ENCODE data around the gene CDC123. TPM values are rescaled to one million over a fixed set of nuclear protein-coding genes. Genes with fewer than 3 reads are reported as not detected.

Gene CDC123
- total RNA-seq, 1 experiment from 2014 or later = 132 TPM

DNA sequence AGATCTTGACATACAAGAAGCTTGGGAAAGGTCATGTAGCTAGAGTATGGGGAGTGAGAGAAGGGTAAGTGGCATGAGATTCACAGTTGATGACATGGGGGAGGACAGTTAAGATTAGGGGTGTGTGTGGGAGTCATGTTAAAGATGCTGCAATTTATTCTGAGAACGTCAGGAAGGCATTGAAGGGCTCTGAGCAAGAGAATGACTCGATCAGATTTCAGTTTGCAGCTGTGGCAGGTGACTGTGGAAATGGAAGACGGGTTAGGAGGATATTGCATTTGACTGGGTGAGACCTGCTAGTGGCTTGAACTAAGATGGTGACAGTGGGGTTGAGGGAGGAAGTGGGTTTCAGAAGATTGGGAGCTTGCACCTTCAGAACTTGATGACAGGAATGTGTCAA, 5.6 kb downstream of the CDC123 start:
- Histone ChIP-seq H2AFZ (ENCODE audit: low read depth, low read length, poor library complexity, severe bottlenecking) (no peak overlapping the region), H3K27me3 (ENCODE audit: insufficient read depth, low read length) (no peaks in the 10 kb centered on the region), H3K79me2 (ENCODE audit: insufficient read depth, low read length) (peaks cover 100% of the 10 kb centered on the region), H3K9ac (ENCODE audit: low read length) (no peak overlapping the region), H3K4me2 (ENCODE audit: low read length) (no peak overlapping the region), H3K36me3 (ENCODE audit: control insufficient read depth in 1 of 2, insufficient read depth in 2 of 2, low read length in 2 of 2) (peaks cover 18 to 50% of the 10 kb centered on the region in 2 experiments), H4K20me1 (ENCODE audit: insufficient read depth) (peaks cover 15% of the 10 kb centered on the region; the same call in 1 of the 2 replicates), H3K4me1 (ENCODE audit: control insufficient read depth in 1 of 2, insufficient read depth in 2 of 2, low read length in 2 of 2) (peaks cover 0 to 14% of the 10 kb centered on the region in 2 experiments; a peak in 3 of 4 replicates), H3K9me2 (ENCODE audit: insufficient read depth) (no peaks in the 10 kb centered on the region), H3K4me3 (replicated peaks in 1 of 2; ENCODE audit: low read depth in 1 of 2, low read length in 2 of 2) (no peak overlapping the region), H3K9me3 (ENCODE audit: control insufficient read depth in 1 of 2, insufficient read depth in 1 of 2, low read depth in 1 of 2, low read length in 2 of 2) (no peaks in the 10 kb centered on the region), H3K27ac (ENCODE audit: low read depth, low read length) (no peak overlapping the region)
- no peak for ATAC-seq
- POLR2A ChIA-PET = no interaction called here
- no TSS peak for BruUV-seq (replicated peaks)
- intact Hi-C loops (cut with micrococcal nuclease) = no loop called here
- TF ChIP-seq CEBPB (IDR thresholded peaks at IDR 0.05; ENCODE audit: low read depth) = no peak
- TF ChIP-seq, protein P1, sequence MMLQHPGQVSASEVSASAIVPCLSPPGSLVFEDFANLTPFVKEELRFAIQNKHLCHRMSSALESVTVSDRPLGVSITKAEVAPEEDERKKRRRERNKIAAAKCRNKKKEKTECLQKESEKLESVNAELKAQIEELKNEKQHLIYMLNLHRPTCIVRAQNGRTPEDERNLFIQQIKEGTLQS (IDR thresholded peaks at IDR 0.05) = no peak
- no peak for TF ChIP-seq YY1 (IDR thresholded peaks at IDR 0.05; ENCODE audit: extremely low read depth, insufficient replicate concordance, low read depth, low read length)
- TF ChIP-seq POLR2A (IDR thresholded peaks at IDR 0.05; ENCODE audit: borderline replicate concordance, extremely low read depth, insufficient read depth, insufficient read length) = no peak
- no peak for TF ChIP-seq SP1 (IDR thresholded peaks at IDR 0.05; ENCODE audit: low read depth)
- no peak for TF ChIP-seq RAD21 (IDR thresholded peaks at IDR 0.05; ENCODE audit: low read depth)
- no peak for TF ChIP-seq SRF (IDR thresholded peaks at IDR 0.05; ENCODE audit: low read depth)
- TF ChIP-seq ZNF274 (IDR thresholded peaks at IDR 0.05; ENCODE audit: low read depth, low read length) = no peak
- TF ChIP-seq EZH2phosphoT487 (IDR thresholded peaks at IDR 0.05; ENCODE audit: borderline replicate concordance) = no peak
- no peak for TF ChIP-seq EZH2 (IDR thresholded peaks at IDR 0.05)
- TF ChIP-seq SIN3A (IDR thresholded peaks at IDR 0.05; ENCODE audit: low read depth) = no peak
- CTCF ChIA-PET = no interaction called here
- DNase-seq (ENCODE audit: low read depth, low spot score) = no peak
- RAD21 ChIA-PET (ENCODE audit: low non-redundant PET in 1 of 2, low total read pairs in 2 of 2, uncharacterized antibody in 2 of 2, unreplicated experiment in 2 of 2) = no interaction called here

DNA sequence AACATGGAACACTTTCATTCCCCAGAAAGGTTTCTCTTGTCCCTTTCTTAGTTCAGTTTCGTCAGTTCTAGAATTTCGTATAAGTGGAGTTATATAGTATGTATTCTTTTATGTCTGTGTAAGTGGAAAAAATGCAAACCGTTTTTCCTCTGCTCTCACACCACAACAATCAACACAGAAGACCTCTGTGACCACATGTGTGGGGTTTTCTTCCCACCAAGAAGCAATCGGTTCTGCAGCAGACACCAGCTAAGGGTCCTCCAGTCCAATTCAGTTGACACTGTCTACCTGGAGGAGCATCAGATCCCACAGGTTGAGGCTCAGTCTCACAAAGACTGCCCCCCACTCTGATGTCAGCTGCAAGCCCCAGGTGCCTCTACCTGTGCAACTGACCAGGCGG, 6.2 kb downstream of the CDC123 start:
- Histone ChIP-seq H2AFZ (ENCODE audit: low read depth, low read length, poor library complexity, severe bottlenecking) (no peak overlapping the region), H3K9me3 (ENCODE audit: control insufficient read depth in 1 of 2, insufficient read depth in 1 of 2, low read depth in 1 of 2, low read length in 2 of 2) (no peaks in the 10 kb centered on the region), H3K9ac (ENCODE audit: low read length) (no peak overlapping the region), H3K4me1 (ENCODE audit: control insufficient read depth in 1 of 2, insufficient read depth in 2 of 2, low read length in 2 of 2) (peaks cover 0 to 9% of the 10 kb centered on the region in 2 experiments; a peak in 3 of 4 replicates), H4K20me1 (ENCODE audit: insufficient read depth) (peaks cover 15% of the 10 kb centered on the region; the same call in 1 of the 2 replicates), H3K79me2 (ENCODE audit: insufficient read depth, low read length) (peaks cover 100% of the 10 kb centered on the region), H3K27me3 (ENCODE audit: insufficient read depth, low read length) (no peaks in the 10 kb centered on the region), H3K27ac (ENCODE audit: low read depth, low read length) (no peak overlapping the region), H3K4me2 (ENCODE audit: low read length) (no peak overlapping the region), H3K4me3 (replicated peaks in 1 of 2; ENCODE audit: low read depth in 1 of 2, low read length in 2 of 2) (no peak overlapping the region), H3K9me2 (ENCODE audit: insufficient read depth) (no peaks in the 10 kb centered on the region), H3K36me3 (ENCODE audit: control insufficient read depth in 1 of 2, insufficient read depth in 2 of 2, low read length in 2 of 2) (peaks cover 18 to 51% of the 10 kb centered on the region in 2 experiments)
- ChIA-PET RAD21 (ENCODE audit: low non-redundant PET in 1 of 2, low total read pairs in 2 of 2, uncharacterized antibody in 2 of 2, unreplicated experiment in 2 of 2) (no interaction called here), POLR2A (no interaction called here), CTCF (no interaction called here)
- no peak for DNase-seq (ENCODE audit: low read depth, low spot score)
- intact Hi-C loops (cut with micrococcal nuclease) = no loop called here
- no peak for ATAC-seq
- BruUV-seq (replicated peaks) = no TSS peak
- TF ChIP-seq ZFX (IDR thresholded peaks at IDR 0.05) = no peak
- no peak for TF ChIP-seq TCF7L2 (IDR thresholded peaks at IDR 0.05; ENCODE audit: borderline replicate concordance, extremely low read depth, insufficient read depth, insufficient read length)
- no peak for TF ChIP-seq POLR2A (IDR thresholded peaks at IDR 0.05; ENCODE audit: borderline replicate concordance, extremely low read depth, insufficient read depth, insufficient read length)
- TF ChIP-seq JUND (IDR thresholded peaks at IDR 0.05) = no peak
- TF ChIP-seq, protein P1 (IDR thresholded peaks at IDR 0.05) = no peak
- TF ChIP-seq EGR1 (IDR thresholded peaks at IDR 0.05; ENCODE audit: low read depth) = no peak
- no peak for TF ChIP-seq CBX3 (IDR thresholded peaks at IDR 0.05; ENCODE audit: low read depth)
- TF ChIP-seq SRF (IDR thresholded peaks at IDR 0.05; ENCODE audit: low read depth) = no peak
- no peak for TF ChIP-seq EZH2 (IDR thresholded peaks at IDR 0.05)
- no peak for TF ChIP-seq SIN3A (IDR thresholded peaks at IDR 0.05; ENCODE audit: low read depth)
- no peak for TF ChIP-seq ZNF274 (IDR thresholded peaks at IDR 0.05; ENCODE audit: low read depth, low read length)
- no peak for TF ChIP-seq MAX (IDR thresholded peaks at IDR 0.05)
- no peak for TF ChIP-seq ZBTB33 (IDR thresholded peaks at IDR 0.05; ENCODE audit: extremely low read depth, insufficient replicate concordance, low read length)
- no peak for TF ChIP-seq ELF1 (IDR thresholded peaks at IDR 0.05; ENCODE audit: borderline replicate concordance, low read depth)
- TF ChIP-seq RAD21 (IDR thresholded peaks at IDR 0.05; ENCODE audit: low read depth) = no peak
- TF ChIP-seq POLR2AphosphoS5 (IDR thresholded peaks at IDR 0.05; ENCODE audit: low read depth, low read length) = no peak

Measured in HCT116 (cell line).